8988T (cell line): ENCODE results near the gene HS3ST5.

Source experiments
- DNase-seq: peaks from one replicate; pipeline ENCODE4 v3.0.0; 2011

HS3ST5 gene

DNA sequence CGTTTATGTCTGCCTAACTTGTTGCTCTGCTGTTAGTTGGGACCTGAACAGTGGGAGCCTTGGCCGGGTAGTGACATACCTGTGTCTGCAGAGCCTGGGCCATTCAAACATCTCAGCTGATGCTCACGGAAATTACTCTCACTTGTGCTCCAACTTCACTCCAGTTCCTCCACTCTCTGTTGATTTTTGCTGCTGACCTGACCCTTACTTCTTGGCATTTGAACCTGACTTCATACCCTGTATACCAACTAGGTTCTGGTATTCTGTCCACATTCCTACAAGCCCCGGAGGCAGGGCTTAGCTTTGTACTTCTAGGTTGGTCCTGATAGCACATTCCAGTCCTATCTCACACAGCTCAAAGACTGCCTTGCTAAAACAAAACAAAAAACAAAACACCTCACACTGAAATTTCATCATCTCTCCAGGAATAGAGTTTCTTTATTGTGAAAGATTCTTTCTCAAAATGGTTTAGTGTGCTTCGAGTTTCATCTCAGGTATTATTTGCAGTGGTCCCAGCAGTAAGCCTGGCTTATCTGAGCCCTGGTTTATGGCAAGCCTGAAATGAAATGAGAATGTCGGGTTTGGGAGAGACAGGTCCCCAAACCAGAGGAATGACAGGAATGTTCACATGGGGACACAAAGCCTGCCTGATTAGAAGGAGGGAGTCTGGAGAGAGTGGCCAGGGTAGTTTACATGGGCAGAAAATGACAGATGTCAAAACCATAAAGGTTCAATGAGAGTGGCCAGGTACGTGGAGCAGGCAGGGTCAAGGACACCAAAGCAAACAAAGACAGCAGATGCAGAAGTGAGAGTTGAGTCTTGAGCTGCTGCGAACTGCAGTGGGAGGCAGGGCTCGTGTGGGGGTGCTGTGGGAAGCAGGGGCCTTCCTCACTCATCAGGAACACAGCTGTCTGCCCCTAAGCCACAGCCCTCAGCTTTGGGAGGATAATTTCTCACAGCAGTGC is 197.7 kb downstream of the HS3ST5 start:
- no peak for DNase-seq

DNA sequence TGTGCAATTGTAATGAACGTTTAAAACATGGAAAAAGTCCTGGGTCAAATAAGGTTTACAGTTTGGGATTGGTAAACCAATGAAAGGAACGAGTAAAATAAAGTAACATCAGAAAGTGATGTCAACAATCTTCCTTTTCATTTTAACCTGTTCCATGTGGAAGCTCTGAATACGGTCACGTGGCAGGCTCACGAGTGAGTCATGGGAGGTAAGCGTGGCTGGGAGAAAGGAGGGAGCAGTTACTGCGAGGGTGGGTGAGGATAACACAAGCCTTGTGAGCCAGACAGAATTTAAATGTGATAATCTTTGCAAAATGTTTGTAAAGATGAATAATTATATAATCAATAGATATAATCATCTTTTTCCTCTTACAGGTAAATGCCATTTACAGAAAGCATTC is 200.6 kb downstream of the HS3ST5 start:
- no peak for DNase-seq

DNA sequence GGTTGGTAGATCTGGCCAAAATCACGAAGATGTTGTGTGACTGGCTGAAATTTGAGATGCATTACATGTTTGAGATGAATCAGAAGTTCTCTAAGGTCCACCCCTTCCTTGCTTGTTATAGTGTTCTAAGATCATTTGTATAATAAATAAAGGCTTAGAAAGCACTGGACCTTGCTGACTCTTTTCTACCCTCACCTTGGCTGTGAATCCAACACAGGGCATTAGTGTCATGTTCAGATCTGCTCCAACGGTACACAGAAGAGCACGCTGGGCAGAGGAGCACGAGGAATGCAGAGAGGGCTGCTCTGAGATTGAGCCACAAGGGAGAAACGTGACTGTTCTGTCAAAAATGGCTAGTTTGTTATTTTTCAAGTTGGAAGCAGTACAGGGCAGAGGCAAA is 202.4 kb downstream of the HS3ST5 start:
- DNase-seq = no peak

- no peak for DNase-seq
Measured at GRCh38 chr6:114138577-114139248, 204.1 kb downstream of the HS3ST5 start.

GRCh38 chr6:114135363-114135971 is 207.4 kb downstream of the HS3ST5 start:
- DNase-seq = no peak

- DNase-seq = no peak
Measured at GRCh38 chr6:114133816-114134215, 209.0 kb downstream of the HS3ST5 start.

DNA sequence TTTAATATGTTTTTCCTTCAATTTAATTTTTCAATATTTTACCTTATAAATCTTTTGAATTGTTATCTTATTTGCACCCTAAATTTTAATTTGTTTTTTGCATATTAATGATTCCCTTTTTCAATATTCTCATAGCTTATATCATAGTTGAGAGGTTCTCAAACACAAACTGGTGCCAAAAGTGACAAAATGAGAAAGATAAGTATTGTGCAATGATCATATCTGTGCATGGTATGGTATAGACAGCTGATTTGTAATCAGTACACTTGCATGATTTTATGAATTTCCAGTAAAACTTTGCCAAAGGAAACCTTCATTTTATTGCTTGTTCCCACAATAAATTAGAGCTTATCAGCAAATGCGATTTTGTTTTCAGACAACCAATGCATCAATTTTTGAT is 210.9 kb downstream of the HS3ST5 start:
- no peak for DNase-seq

DNA sequence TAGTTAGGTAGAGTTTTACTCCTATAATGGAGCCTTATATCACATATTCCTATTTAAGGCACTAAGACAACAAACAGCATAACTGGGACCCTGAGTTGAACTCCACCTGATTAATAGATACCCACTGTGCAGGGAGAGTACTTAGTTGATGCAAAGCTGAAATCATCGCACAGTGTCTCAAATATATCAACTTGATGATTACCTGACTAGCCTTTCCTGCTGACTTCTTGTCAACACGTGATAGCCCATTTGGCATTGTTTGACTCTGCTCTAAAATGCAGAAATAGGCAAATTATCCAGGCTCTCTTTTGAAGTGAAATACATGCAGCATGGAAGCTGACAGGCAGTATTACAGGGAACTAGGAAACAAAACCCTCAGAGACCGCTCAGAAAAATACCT is 217.2 kb downstream of the HS3ST5 start:
- DNase-seq = no peak

DNA sequence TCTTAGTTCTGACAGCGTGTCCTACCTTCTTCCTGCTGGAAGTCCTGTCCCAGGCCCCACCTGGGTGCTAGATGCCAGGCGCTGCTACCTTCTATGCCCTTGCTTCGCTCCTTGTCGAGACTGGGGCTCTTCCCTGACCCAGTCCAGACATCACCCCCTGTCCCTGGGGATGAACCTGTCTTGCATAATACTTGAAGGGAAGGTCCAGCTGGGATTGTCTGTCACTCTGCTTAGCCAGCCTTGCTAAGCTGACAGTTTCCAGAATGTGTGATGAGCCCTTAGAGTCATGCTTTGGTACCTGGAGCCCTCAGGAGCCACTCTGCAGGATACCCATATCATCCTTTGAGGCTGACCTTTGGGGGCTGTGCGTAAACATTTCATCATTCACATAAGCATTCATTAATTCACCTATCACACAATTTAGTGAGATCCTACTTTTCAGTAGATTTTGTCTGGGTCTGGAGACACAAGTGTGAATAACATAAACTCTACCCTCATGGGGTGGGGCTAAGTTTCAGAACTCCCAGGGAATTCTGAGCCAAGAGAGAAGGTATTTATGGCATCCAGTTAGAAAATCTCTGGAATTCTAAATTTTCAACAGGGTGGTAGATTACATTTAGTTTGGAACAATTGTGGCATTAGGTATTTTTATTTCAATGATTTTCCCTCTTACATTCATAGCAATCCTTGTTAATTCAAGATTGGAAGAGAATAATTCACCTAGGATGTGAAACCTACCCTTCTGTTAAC is 220.7 kb downstream of the HS3ST5 start:
- no peak for DNase-seq

DNA sequence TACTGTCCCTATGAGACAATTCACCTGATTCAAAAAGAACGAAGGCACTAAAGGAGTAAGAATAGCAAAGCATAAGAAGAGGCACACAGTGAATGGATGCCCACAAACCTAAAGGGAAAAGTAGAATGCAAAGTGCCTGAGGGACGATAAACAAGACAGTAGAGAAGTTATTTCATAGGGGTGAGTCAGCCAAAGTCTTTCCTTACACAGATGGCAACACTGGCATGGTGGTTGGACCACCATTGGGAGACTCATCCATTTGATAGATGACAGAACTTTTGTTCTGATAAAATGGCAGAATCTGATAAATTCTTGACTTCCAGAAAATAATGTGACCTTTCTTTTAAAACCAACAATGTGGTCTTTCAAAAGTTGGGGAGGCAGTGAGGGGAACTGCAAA is 223.8 kb downstream of the HS3ST5 start:
- no peak for DNase-seq

- no peak for DNase-seq
Measured at GRCh38 chr6:114115652-114116051, 227.2 kb downstream of the HS3ST5 start.

DNA sequence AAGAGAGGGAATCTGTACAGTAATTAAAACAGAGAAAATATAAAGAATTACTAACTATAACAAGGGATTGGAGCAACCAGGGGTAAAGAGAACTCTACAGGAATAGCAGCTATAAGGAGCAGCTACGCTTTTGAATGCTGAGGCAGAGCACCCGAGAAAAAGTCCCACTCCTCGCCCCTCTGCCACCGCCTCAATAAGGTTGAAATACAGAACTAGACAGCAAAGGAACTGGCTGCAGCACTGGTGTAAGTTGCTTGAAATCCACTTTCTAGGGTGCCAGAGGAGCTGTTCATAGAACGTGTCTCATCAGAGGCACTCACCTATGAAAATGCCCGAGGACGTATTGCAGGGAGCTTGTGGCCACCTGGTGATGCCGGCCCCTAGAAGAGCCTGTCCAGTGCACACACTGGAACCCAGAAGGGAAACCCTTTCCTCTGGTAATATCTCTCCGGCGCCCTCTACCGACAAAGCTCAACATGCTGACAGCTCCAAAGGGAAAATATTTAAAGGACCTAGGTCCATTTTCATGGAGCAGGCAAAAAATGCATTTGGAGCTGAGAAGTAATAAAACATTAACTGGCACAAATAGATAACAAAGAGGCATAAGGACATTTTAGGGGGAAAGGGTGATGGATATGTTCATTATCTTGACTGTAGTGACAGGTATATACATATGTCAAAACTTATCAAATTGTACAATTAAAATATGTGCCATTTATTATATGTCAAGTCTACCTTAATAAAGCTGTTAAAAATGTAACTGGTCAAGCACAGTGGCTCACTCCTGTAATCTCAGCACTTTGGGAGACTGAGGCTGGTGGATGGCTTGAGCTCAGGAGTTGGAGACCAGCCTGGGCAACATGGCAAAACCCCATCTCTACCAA is 234.5 kb downstream of the HS3ST5 start:
- peak; percentile 15 for DNase-seq

DNA sequence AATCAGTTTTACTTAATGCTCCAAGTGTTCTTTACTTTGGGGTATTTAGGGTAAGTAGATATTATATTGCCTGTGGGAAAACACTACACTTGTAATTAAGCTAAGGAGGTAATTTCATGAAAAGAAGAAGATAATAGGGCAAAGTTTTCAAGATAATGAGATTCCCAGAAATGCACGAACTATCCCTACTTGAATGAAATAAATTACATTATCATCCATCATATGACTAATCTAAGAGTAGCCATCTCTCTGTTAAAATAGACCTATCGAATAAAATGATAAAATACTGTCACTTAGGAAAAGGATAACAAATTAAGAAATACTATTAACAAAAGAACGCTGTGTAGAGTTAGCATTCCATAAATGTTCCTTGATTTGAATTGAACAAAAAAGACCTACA is 236.8 kb downstream of the HS3ST5 start:
- DNase-seq = no peak

GRCh38 chr6:114101255-114101654 is 241.6 kb downstream of the HS3ST5 start:
- no peak for DNase-seq

GRCh38 chr6:114100215-114100994 is 242.4 kb downstream of the HS3ST5 start:
- DNase-seq = no peak

DNA sequence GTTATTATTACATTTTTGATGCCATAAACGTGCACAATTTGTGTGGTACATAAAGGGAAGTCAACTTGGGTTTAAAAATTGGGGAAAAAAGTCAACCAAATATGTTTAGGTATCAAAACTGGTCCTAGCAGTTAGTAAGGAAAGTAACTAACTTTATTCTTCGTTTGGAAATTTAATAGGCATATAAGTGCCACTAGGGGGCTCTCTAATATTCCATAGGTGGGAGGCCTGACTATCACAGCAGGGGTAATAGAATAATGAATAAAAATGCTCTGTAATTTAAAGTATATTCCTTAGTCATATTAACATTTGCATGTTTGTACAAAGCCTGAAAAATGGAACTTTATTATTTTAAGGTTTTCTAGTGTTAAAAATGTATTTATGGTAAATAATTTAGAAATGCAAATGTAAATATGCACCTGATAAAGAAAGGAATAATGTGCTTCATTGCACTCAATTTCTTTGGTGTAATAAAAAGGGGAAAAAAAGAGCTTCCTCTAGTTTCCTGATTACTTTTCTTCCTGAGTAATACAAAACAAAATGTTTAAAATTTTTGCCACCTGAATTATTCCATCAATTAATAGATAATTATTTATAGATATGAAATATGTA is 246.2 kb downstream of the HS3ST5 start:
- no peak for DNase-seq

GRCh38 chr6:114092943-114093342 is 249.9 kb downstream of the HS3ST5 start:
- DNase-seq = no peak

DNA sequence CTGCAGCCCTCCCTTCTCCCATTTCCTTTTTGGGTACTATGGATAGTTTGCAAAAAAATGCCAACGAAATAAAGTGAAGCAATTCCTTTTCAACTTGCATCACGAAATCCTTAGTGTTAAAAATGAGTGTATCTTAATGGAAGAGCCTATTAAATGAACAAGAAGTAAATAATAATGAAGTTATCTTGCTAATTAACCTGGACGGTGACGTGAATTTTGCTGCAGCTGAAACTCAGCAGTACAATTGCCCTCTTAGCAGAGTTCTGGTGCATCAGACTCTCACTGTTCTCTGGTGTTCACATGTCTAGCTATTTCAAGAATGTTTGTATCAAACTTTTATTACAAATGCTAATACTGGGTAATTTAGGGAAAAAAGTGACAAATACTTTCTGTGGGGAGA is 252.2 kb downstream of the HS3ST5 start:
- DNase-seq = no peak

DNA sequence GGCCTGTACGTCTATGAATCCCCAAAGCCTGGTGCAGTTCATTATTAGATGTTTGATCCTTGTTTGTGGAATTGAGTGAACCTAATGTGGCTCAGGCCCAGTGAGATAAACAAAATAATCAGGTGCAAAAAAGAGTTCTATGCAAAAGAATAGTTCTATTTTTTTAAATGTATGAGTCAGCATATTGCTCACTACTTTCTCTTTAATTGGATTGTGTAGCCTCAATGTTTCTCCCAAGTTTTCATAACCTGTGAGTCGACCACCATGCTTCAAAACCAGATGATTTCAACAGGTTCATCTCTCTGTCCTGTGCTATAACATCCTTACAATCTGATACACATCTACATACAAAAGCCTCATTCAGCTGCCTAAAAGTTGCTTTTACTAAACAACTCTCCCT is 255.3 kb downstream of the HS3ST5 start:
- DNase-seq = no peak

GRCh38 chr6:114085211-114085610 is 257.6 kb downstream of the HS3ST5 start:
- no peak for DNase-seq
